HG03342 (cell line): Measurements from ENCODE around the gene COL6A2.
"Not testable (repeated sequence)": the region's sequence is repeated elsewhere in the genome, so short reads cannot be mapped to it uniquely, and the experiment has no call there.

Experiments used
- ATAC-seq: cut with Tn5 transposase; IDR thresholded peaks from one replicate; pipeline ENCODE4 v1.9.1; 2021; ENCODE audit warnings: mild to moderate bottlenecking, moderate library complexity; ENCODE audit not compliant: unreplicated experiment

The COL6A2 gene

GRCh38 chr21:46092811-46093667, 4.9 kb upstream of the COL6A2 start:
- ATAC-seq: no peak

- no peak for ATAC-seq
Observed at GRCh38 chr21:46093668-46094400, 4.1 kb upstream of the COL6A2 start.

- no peak for ATAC-seq
Observed at GRCh38 chr21:46094401-46095082, 3.4 kb upstream of the COL6A2 start.

GRCh38 chr21:46095083-46095719, 2.7 kb upstream of the COL6A2 start:
- ATAC-seq: no peak

- ATAC-seq: no peak
Observed at GRCh38 chr21:46095814-46096595, 1.9 kb upstream of the COL6A2 start.

- ATAC-seq: no peak
Observed at GRCh38 chr21:46096596-46097335, 1.1 kb upstream of the COL6A2 start.

GRCh38 chr21:46098303-46099141, 610 bp downstream of the COL6A2 start:
- ATAC-seq: no peak

GRCh38 chr21:46099476-46099875, 1.6 kb downstream of the COL6A2 start:
- ATAC-seq: no peak

GRCh38 chr21:46100020-46100419, 2.1 kb downstream of the COL6A2 start:
- no peak for ATAC-seq

GRCh38 chr21:46100426-46100825, 2.5 kb downstream of the COL6A2 start:
- no peak for ATAC-seq

- no peak for ATAC-seq
Observed at GRCh38 chr21:46100906-46101305, 3.0 kb downstream of the COL6A2 start.

- ATAC-seq: no peak
Observed at GRCh38 chr21:46104104-46104503, 6.2 kb downstream of the COL6A2 start.

GRCh38 chr21:46107376-46107775, 9.5 kb downstream of the COL6A2 start:
- ATAC-seq: not testable (repeated sequence)

- ATAC-seq: no peak
Observed at GRCh38 chr21:46108827-46109312, 11.0 kb downstream of the COL6A2 start.

GRCh38 chr21:46109313-46110221, 11.7 kb downstream of the COL6A2 start:
- ATAC-seq: no peak

GRCh38 chr21:46110499-46111192, 12.7 kb downstream of the COL6A2 start:
- ATAC-seq: no peak

- ATAC-seq: no peak
Observed at GRCh38 chr21:46111193-46111571, 13.3 kb downstream of the COL6A2 start.
